ENCODE measurements around the gene KRTAP1-4.

- no peak for TF ChIP-seq CTCF (conservative IDR thresholded peaks at IDR 0.05; ENCODE audit: low read length)
- no peak for TF ChIP-seq EZH2phosphoT487 (IDR thresholded peaks at IDR 0.05; ENCODE audit: borderline replicate concordance, low read depth, low read length)
These were observed 34.9 kb downstream of the KRTAP1-4 start for GRCh38 chr17:40995116-40995515.

Measured in OCI-LY7 (cell line).